ENCODE measurements around the gene ETS2.

ETS2 gene

DNA sequence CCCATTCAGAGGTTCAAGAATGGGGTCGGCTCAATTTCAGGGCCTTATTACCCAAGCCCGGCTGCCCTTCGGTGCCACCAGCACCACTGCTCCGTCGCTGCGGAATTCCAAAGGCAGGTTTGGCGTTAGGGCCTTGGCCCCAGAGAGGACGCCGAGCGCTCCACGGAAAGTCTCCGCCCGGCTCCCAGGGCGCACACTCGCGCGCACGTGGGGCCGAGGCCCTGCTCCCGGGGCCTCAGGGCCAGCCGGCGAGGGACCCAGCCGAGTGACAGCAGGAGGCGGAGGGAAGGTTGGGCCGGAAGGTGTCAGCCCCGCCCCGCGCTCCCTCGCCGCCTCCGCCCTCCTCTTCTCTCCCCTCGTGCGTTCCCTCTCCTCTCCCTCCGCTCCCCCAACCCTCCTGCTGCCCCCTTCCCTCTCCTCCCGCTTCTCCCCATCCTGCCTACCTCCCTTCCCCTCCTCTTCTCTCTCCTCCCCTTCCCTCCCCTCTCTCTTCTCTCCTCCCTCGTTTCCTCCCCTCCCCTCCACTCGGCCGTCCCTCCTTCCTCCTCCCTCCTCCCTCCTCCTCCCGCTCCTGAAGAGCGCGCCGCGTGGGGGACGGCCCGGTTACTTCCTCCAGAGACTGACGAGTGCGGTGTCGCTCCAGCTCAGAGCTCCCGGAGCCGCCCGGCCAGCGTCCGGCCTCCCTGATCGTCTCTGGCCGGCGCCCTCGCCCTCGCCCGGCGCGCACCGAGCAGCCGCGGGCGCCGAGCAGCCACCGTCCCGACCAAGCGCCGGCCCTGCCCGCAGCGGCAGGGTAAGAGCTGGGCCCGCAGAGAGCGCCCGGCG is at the start of gene ETS2:
Gene ETS2 (plus strand): TSS at position 602 of the 825 bp plus-strand sequence. CDS start 4,106 bp downstream, outside the sequence.
- in situ Hi-C loops (cut with MboI; ENCODE audit: low sequenced_read_pairs), result no loop called here

GRCh38 chr21:38756746-38757145 is 49.0 kb upstream of the ETS2 start:
- in situ Hi-C loops (cut with MboI; ENCODE audit: low sequenced_read_pairs), result no loop called here

DNA sequence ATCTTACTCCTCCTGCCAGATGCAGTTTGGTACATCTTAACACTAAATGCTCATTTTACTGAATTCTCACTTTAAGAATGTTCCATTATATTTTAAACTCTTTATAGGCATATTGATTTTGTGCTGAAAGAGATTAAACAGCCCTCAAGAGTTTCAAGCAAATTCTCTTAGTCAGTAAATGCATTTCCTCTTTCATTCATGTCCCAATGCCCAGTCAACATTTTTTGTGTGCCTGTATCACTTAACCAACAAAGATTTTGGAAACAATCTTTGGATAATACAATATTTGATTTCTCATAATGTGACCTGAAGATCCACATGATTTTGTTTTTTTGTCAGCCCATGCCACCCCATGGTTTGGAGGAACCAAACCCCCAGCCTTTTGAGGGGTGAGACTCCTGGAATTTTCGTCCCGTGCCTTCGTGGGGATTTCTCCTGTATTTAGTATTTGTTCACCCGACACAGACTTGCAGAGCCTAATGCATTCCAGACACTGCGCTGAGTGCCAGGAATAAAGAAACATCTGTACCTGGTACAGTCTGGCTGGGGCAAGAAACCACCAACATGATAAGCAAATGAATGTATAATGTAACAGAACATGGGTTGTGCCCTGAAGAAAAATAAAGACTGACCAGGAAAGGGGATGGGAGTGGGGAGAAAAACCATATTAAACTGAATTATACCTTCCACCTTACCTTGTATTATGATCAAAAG is 47.1 kb upstream of the ETS2 start:
- in situ Hi-C loops (cut with MboI; ENCODE audit: low sequenced_read_pairs), result no loop called here

GRCh38 chr21:38759413-38759812 is 46.3 kb upstream of the ETS2 start:
- in situ Hi-C loops (cut with MboI; ENCODE audit: low sequenced_read_pairs), result no loop called here

- in situ Hi-C loops (cut with MboI; ENCODE audit: low sequenced_read_pairs), result no loop called here
Measured at GRCh38 chr21:38760017-38760761, 45.5 kb upstream of the ETS2 start.

DNA sequence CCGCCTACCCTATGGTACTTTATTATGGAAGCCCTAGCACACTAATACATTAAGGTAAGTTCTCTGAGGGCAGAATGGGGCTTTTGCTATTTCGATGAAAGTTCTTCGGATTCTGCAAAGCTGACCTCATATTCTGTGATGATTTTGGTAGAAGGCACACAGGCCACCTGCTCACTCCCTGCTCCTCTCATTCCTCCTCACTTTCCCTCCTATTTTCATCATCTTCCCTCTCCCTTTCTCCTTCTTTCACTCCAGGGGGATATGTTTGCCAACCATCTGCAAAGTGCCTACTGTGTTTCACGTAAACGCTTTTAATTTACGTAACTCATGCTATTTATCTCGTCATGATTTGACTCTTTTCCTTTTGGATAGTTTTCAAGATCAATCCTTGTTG is 45.0 kb upstream of the ETS2 start:
- in situ Hi-C loops (cut with MboI; ENCODE audit: low sequenced_read_pairs), result no loop called here

DNA sequence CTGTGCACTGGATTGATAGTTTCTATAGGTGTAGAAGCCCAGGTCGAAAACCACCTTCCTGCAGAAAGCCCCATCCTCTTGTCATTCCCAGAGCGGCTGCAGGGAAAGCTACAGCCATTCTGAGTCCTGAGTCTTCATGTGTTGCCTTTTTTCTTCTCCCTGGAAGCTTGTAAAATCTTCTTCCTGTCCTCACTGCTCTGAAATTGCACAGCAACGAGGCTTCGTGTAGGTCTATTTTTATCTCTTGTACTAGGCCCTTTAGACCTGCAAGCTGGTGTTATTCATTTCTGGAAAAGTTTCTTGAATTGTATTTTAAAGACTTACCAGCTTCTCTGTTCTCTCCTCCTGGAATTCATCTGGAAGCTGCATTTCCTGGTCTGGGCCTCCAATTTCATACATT is 44.2 kb upstream of the ETS2 start:
- in situ Hi-C loops (cut with MboI; ENCODE audit: low sequenced_read_pairs), result no loop called here

GRCh38 chr21:38765056-38765455 is 40.7 kb upstream of the ETS2 start:
- in situ Hi-C loops (cut with MboI; ENCODE audit: low sequenced_read_pairs), result no loop called here

DNA sequence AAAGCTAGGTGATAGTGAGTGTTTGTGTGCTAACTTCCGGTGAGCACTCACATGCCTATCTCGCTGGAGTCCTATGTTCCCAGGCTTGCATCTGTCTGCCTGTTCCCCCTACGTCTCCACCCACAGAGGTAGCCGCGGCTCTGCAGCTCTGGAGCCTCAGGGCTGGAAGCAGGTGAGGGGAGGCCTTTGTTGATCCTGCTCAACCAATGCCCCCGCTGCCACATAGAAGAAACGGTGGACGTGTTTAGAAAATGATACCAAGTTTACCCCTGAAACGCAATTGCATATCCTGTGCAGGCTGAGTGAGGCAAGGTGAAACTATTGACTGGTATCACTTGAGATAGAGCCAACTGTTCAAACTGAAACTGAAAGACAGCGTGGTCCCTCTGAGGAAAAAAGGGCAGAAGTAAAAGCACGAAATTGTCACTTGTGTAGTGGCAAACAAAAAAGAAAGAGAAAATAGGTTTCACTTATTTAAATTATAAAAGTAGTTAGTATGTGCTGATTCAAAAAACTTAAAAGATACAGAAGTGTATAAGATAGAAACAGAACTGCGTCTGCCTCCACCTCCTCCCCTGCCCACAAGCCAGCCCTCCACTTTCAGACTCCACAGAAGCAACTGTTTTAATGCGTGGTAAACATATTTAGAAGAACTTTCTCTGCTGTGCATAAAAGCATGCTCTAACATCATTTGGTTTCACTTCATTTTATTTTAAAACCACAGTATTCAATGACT is 38.6 kb upstream of the ETS2 start:
- in situ Hi-C loops (cut with MboI; ENCODE audit: low sequenced_read_pairs), result no loop called here

GRCh38 chr21:38768471-38769063 is 37.2 kb upstream of the ETS2 start:
- in situ Hi-C loops (cut with MboI; ENCODE audit: low sequenced_read_pairs), result no loop called here

DNA sequence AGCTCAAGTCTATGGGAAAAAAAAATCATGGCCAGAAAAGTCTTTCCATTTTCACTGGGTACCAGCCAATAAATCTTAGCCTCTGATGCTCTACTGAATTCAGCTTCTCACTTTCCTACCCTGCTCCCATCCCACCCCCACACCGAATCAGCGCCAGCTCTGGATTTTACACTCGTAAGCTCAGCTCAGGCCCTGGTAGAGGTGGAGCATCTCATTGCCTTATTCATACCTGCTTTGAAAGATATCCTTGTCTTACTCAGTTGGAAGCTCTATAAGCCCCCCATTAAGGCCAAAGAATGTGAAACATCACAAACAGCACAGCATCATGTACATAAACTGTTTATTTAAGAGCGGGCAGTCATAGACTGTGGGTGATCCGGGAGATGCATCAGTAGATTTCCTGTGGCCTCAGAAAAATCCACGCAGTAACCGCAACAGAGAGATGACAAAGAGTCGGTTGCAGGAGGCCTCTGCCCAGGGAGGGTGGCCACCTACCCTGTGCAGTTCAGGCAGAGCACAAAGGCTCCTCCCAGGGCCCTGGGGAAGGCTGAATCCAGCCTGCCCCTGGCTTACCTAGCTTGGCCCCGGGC is 36.4 kb upstream of the ETS2 start:
- in situ Hi-C loops (cut with MboI; ENCODE audit: low sequenced_read_pairs), result no loop called here

DNA sequence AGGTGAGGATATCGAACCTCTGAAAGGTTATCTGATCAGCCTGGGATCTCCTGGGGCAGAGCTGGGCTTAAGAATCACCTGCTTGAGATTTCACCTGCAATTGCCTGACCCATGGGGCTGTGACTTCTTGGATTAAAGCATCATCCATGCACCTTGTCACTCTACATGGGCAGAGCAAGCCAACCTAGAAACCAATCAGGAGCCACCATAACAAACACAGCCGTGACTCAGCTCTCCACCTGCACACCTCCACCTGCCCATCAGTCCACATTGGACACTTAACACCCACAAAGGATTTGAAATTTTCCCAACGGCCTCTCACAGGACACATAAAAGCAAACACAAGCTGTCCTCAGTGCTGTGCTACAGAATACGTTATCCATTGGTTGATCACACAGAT is 35.1 kb upstream of the ETS2 start:
- in situ Hi-C loops (cut with MboI; ENCODE audit: low sequenced_read_pairs), result no loop called here

DNA sequence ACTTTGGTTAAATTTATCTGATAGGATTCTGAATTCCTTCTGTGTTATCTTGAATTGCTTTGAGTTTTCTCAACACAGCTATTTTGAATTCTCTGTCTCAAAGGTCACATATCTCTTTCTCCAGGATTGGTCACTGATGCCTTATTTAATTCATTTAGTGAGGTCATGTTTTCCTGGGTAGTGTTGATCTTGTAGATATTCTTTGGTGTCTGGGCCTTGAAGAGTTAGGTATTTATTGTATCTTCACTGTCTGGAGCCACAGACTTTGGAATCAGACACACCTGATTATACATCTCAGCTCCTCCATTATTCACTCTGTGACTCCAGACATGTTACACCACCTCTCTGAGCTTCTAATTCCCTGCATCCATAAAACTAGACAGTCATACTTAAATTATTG is 34.2 kb upstream of the ETS2 start:
- in situ Hi-C loops (cut with MboI; ENCODE audit: low sequenced_read_pairs), result no loop called here

DNA sequence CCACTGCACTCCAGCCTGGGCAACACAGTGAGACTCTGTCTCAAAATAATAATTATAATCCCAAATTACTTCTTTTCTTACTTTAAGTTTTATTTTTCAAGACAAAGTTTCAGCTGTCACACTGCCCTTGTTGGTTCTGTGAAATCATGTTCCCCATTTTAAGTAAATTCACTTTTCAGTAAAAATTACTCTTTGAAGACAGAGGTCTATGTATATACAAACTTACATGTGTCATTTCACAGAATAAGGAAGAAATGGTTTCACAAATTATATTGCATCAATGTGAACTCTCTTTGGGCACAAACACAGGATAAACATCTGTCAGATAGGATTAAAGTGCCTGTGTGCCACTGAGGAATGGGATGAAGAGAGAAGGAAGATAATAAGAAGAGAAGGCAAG is 33.1 kb upstream of the ETS2 start:
- in situ Hi-C loops (cut with MboI; ENCODE audit: low sequenced_read_pairs), result no loop called here

DNA sequence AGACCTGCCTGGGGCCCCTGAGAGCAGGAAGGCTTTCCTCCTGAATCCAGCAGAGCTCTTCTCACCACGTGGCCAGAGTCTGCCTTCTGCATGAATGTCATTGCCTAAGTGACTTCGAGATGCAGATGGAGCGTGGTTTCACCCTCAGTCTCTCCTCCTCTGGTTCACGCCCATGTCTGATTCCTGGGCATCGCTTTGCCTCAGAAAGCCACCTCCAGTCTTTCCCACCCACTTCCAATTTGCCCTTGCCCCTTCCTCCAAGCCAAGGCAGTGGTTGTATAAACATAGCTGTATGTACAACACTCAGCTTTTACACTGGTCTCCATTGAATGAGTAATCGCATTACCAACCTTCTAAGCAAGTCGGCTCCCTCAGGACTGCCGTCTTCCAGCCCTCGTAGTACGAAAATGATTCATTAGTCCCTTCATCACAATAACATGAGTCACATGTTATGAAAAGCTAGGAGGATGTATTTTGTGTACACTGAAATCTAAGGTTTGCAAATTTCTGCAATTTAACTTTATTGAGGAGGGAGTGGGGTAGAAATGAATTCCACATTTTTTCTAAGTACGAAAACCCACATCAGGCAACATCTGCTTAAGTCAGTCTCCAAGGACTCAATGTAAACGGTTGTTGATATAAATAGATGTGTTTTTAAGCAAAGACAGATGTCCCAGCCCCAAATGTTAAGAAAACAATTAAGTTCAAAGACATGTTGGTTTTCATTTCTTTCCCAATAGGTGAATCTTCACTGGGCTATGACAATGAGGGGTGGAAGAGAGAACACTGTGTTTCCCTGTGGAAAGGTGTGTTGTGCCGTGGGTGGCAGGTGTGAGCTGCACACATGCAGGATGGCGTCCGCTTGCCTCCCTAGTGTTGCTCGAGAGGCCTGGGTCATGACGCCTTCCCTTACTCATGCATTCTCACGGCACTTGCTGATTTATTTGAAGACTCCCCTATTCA is 32.3 kb upstream of the ETS2 start:
- in situ Hi-C loops (cut with MboI; ENCODE audit: low sequenced_read_pairs), result no loop called here

DNA sequence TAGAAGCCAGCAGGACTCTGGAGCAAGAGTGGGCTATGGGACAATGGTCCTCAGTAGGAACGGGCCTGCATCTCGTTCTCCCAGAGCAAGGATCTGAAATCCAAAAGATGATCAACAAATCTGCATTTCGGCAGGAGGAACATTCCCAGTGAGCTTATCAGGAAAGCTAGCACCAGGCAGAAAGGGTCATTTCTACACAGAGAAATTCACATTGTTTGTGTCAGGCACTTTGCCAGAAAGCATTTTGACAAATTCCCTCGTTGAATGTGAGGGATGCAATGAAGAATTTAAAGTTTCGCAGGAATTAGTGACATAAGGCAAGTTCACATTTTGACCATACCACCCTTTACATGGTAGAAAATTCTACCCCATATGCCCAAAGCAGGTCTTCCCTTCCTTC is 31.6 kb upstream of the ETS2 start:
- in situ Hi-C loops (cut with MboI; ENCODE audit: low sequenced_read_pairs), result no loop called here

DNA sequence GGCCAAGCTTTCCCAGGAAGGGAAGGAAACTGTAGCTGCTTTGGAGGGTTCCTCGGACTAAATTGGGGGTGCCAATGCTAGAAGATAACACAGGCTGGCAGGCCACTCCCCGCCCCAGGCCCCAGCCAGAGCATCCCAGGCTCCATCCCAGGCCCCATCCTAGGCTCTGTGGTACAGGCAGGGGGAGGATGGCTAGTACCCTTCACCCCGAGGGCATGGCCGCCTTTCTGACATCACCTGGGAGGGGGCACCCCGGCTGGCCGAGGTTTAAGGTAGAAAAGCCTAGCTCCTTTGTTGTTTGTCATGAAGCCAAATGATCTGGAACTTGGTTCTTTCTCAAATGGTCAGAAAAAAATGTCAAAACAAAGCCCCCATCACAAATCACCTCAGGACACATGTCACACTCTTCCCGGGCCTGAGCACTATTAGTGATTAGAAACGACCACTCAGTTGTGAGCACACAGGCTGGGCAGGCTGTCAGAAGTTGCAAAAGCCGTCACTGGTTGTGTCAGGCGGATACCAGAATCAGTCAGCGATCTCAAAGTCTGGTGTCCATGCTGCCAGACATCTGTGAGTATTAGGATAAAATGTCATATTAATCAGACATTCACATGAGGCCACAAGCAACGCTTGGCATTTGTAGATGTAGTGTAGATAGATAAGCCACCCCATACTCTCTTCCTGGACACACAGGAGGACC is 31.0 kb upstream of the ETS2 start:
- in situ Hi-C loops (cut with MboI; ENCODE audit: low sequenced_read_pairs), result no loop called here

DNA sequence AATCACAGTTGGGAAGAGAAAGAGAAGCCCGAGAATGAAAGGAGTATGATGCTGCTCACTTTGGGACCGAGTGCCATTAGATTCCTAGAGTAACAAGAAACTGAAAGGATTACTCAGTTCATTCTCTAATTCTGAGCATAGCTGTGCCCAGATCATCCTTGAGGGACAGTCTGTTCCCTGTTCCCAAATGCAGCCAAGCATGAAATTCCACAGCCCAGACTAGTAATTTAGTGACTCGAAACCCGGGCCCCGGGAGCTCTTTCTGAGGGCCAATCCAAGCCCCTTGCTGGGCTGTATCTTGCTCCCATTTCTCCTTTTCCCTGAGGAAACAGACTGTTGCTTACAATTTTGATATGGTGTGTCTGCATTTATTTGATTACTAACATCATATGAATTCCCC is 30.0 kb upstream of the ETS2 start:
- in situ Hi-C loops (cut with MboI; ENCODE audit: low sequenced_read_pairs), result no loop called here

DNA sequence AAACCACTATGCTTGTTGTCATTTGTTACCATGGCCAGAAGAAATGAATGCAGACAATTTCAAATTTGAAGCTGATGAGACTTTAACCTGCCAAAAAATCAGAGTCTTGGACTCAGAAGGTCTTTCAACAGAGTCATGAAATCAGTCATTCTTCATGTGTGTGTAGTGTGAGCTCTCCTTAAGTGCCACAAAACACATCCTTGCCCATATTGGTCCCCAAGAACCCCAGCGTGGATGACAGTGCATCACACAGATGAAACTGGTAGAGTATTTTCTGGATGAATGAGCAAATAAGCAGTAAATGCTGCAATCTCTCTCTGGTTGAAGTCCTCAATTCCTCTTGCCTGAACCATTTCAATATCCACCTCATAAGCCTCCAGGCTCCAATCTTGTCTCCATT is 28.7 kb upstream of the ETS2 start:
- in situ Hi-C loops (cut with MboI; ENCODE audit: low sequenced_read_pairs), result no loop called here
